Erythroblast (primary cell): ENCODE data around the gene FAM13C.
"Not testable (repeated sequence)": the region's sequence is repeated elsewhere in the genome, so short reads cannot be mapped to it uniquely, and the experiment has no call there.

Source experiments
- DNase-seq, 2 experiments: peaks; one replicate each; lab custom pipeline; 2025; lab: John Stamatoyannopoulos, UW
- GATA1 ChIP-seq: IDR thresholded peaks from 2 replicates; pipeline ENCODE4 v1.6.1; 2011; ENCODE audit warnings: low read depth, mild to moderate bottlenecking, control low read depth, low read length, moderate library complexity
- POLR2A ChIP-seq: IDR thresholded peaks from 2 replicates; pipeline ENCODE4 v1.6.1; 2011; ENCODE audit warnings: mild to moderate bottlenecking, low read length

FAM13C gene

DNA sequence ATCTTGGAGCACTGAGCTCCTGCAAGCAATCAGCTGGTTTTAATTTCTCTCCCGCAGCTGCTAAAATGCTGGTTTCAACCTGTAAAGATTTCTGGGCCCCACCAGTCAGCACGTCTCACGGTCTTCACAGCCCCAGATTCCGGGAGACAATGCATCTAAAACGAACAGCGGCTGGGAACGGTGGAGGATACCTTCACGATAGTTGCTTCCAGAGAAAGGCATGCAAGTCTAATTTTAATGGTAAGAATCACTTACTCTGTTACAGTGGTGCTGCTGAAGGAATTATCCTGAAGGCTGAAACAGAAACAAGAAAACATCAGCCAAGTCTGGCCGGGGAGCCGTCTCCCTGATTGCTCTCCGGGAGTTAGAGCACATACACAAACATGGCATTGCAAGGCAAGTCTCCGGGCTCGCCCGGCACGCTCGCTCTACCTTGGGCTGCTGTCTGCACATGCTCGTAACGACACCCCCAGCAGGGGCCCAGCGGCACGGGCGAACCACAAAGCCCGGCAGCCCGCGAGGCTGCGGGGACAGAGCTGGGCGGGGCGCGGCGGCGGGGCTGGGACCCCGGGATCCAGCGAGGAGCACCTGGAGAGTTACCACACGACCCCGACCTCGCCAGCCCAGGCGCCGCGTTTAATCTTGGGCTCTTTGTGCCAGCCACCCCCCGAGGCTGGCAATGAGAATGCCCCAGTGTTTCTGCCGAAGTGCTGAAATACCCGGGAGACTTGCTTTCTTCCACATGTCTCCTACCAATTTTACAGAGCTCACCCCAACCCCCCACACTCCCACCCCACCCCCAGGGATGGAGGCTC lies at the start of gene FAM13C:
TSS of gene FAM13C (minus strand) at position 406 of the 815 bp plus-strand sequence. CDS start at position 317, 89 bp downstream.
- TF ChIP-seq POLR2A: no peak
- TF ChIP-seq GATA1: no peak
- no peak for DNase-seq

DNA sequence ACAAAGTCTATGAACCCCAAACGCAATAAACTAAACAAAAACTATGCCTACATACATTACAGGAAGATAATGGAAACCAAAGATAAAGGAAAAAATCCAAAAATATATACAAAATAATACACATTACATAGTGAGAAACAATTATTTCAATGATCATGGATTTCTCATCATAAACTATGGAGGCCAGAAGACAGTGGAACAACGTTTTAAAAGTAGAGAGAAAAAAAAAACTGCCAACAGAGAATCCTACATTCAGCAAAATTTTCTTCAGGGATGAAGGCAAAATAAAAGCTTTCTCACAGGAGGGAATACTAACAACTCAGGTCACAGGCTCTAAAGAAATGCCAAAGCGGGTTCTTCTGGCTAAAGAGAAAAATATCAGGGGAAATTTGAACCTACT lies 42.9 kb upstream of the FAM13C start:
- DNase-seq: no peak
- TF ChIP-seq POLR2A (no peak), GATA1 (no peak)

DNA sequence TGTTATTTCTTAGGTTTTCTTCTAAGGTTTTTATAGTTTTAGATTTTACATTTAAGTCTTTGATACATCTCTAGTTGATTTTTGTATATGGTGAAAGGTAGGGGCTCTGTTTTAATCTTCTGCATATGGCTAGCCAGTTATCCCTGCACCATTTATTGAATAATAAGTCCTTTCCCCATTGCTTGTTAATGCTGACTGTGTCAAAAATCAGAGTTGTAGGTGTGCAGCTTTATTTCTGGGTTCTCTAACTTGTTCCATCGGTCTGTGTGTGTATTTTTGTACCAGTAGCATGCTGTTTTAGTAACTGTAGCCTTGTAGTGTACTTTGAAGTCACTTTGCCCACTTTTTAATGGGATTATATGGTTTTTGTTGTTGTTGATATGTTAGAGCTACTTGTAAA lies 37.9 kb upstream of the FAM13C start:
- TF ChIP-seq GATA1 (no peak), POLR2A (no peak)
- no peak for DNase-seq

DNA sequence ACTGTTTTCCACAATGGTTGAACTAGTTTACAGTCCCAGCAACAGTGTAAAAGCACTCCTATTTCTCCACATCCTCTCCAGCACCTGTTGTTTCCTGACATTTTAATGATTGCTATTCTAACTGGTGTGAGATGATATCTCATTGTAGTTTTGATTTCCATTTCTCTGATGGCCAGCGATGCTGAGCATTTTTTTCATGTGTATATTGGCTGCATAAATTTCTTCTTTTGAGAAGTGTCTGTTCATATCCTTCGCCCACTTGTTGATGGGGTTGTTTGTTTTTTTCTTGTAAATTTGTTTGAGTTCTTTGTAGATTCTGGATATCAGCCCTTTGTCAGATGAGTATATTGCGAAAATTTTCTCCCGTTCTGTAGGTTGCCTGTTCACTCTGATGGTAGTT lies 37.0 kb upstream of the FAM13C start:
- not testable (repeated sequence) for DNase-seq

DNA sequence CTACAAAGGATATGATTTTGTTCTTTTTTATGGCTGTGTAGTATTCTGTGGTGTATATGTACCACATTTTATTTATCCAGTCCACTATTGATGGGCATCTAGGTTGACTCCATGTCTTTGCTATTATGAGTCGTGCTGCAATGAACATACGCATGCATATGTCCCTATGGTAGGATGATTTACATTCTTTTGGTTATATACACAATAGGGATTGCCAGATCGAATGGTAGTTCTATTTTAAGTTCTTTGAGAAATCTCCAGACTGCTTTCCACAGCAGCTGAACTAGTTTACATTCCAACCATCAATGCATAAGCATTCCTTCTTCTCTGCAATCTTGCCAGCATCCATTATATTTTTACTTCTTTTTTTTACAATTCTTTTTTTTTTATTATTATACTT lies 35.6 kb upstream of the FAM13C start:
- DNase-seq: no peak
- TF ChIP-seq POLR2A (no peak), GATA1 (no peak)

DNA sequence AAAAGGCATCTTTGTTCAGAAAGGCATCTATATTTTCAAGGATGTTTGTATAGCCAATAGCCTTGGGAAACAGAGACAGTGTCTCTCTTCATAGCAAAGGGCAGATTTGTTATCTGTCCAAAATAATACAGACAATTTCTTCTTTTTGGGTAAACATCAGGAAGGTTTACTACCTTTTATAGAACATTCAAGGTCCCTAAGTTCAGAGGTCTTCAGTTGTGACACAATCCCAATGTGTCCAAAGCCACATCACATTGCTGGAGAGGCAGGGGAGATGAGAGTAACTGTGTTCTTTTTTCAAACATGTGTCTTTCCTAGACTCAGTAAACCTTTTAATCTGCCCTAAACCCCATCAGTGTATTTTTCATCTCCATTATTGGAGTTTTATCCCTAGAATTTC lies 33.6 kb upstream of the FAM13C start:
- peak in 1 of 2 experiments; percentile 5 for DNase-seq
- TF ChIP-seq POLR2A: no peak
- TF ChIP-seq GATA1: no peak

DNA sequence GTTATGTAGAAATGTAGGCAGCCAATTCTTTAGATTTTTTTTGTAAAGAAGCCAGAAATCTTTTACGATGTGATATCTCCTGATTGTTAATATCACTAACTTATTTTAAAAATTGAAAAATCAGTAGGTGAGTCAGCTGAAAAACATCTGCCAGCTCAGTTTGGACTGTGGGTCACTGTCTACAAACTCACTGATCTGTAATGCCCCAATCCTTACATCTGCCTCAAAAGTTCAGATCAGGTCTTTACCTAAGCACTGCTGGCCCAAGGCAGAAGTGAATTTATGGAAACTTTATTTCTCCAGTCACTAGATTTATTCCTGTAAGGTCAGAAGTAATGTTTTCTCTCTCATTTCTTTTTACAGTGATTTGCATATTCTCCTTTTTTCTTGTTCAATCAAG lies 31.0 kb upstream of the FAM13C start:
- DNase-seq: no peak
- TF ChIP-seq GATA1: no peak
- no peak for TF ChIP-seq POLR2A

DNA sequence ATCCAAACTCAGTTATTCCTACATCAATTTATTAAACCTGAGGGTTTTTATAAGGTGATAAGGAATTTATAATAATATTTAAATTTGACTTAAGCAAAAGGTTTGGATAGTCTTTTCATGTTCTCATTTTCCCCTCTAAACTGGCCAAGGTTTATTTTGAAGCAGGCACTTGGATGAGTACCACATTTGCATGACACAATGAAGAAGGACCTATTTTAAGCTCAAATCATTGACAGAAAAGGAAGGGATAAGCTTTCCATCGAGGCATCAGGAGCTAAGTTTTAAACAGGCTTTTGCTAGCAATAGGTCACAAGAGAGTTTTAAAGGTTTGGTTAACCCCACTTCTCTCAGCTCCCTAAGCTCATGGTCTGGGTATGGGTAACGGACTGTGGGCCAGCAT lies 28.7 kb upstream of the FAM13C start:
- TF ChIP-seq POLR2A: no peak
- TF ChIP-seq GATA1: no peak
- no peak for DNase-seq

DNA sequence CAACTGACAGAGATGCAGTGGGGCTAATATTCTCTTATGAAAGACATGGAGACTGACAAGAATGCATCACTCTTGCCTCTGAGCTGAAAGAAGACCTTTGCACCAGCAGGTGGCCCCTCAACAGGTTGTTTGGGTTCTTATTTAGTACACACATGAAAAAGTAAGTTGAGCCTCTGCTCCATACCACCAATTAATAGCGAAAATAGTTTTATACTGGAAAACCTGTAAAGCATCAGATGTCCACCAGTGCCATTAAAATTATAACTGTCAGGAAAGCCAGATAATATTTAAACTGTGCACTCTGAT lies 26.3 kb upstream of the FAM13C start:
- TF ChIP-seq GATA1: no peak
- no peak for TF ChIP-seq POLR2A
- no peak for DNase-seq

DNA sequence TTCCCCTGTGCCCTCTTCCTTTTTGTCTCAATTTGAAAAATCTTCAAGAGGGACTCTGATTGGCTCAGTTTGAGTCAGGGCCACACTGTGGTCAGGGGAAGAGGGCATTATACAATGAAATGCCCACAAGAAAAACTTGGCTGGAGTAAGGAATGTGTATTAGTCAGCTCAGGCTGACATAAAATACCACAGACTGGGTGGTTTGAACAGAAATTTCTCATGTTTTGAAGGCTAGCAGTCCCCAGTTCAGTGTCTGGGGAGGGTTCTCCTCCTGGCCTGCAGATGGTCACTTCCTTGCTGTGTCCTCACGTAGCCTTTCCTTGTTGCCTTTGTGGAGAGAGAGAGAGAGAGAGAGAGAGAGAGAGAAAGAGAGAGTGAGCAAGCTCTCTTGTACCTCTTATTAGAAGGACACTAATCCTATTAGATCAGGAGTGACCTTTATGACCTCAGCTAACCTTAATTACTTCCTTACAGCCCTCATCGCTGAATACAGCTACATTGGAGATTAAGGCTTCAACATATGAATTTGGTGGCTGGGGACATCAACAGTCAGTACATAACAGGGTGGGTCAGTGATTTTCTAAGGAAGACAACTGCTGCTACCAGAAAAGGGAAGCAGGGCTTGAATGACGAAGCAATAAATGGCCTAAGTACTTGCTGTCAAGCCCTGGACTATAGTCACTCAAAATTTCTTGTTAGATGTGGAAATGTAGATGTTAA lies 25.8 kb upstream of the FAM13C start:
- no peak for DNase-seq
- TF ChIP-seq POLR2A (no peak), GATA1 (no peak)

DNA sequence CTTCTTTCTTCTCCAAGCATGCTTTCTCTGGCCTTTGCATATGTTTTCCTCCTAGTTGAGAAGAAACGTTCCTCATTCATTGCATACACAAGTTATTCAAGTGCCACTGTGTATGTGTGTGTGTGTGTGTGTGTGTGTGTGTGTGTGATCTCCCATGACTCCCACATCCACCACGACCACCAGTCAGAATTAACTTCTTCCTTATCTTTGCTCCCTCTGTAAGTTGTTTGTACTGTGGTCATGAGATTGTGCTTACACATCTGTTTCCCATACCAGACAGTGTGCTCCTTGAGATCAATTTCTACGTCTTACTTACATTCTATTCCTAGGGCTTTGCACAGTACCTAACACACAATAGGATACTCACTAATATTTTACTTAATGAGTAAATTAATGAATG lies 22.4 kb upstream of the FAM13C start:
- TF ChIP-seq POLR2A (no peak), GATA1 (no peak)
- DNase-seq: no peak

DNA sequence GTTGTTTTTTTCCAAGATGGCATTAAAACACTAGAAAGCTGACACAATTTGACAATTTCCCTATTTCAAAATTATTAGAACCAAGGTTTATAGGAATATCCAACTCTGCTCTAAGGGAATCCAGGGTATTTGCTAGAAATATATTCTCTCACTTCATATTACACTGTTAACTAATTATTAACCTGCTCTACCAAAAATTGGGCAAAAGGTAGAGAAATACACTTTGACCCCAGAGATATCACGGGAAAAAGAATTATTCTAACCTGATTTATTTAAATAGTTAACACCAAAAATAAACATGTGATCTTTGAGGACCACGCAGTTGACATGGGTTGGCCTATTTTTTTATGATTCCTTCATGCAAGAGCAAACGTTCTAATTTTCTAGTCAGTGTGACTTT lies 21.6 kb upstream of the FAM13C start:
- no peak for DNase-seq
- TF ChIP-seq POLR2A (no peak), GATA1 (no peak)

DNA sequence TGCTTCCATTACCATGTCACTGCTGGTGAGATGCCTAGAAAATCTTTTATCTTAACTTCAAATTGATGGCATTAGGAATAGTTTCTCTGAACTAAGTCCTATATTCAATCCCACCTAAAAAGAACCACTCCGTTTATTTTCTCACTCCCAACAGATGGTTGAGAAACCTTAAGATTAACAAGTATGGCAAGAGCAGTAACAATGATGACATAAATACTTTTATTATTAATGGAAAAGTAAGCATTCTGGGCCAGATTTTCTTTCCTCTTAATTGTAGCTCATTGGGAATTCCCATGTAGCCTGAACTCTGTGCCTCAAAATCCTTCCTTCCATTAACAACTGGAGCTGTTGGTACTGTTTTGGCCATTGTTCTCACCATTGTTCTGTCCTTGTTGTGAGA lies 21.1 kb upstream of the FAM13C start:
- TF ChIP-seq GATA1 (no peak), POLR2A (no peak)
- no peak for DNase-seq

DNA sequence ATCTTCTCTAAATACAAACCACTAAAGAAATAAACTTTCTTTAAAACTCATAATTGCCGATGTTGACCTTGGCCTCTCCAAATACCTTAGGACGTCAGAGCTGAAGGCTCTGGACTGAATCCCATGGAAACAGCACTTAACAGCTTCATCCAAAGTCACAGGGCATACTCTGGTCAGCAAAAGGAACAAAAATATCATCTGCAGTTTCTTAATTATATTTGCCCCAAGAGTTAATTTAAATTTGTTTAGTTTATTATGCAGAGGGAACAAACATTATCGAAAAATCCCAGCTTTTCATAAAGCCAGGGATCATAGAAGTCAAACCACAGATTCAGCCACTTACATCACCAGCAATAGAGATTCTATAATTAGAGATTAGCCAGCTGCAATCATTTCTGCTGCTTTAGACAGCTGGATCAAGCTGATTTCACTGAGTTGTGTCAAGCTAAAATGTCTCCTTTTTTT lies 20.5 kb upstream of the FAM13C start:
- DNase-seq: no peak
- TF ChIP-seq POLR2A (no peak), GATA1 (no peak)

DNA sequence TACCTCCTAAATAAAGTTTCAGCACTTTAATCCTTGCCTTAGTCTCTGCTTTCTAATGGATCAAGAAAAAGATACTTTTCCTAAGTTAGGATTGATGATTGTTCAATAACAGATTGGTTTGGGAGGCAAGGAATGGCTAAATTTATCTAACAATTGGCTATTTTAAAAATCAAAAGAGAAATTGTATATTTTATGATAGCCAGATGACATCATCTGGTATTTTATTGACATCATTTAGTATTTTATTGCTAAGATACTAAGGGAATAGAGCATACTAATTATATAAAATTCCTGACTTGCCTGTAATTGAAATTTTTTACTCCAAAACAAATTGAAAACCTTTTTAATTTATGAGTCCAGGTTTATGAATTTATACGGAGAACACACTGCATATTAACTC lies 19.3 kb upstream of the FAM13C start:
- TF ChIP-seq POLR2A (no peak), GATA1 (no peak)
- no peak for DNase-seq
